HEK293 (cell line): Measurements from ENCODE around the gene WHRN.

Source experiments
- PRDM1 ChIP-seq: fragments of 450-650 bp; formaldehyde crosslinking; IDR thresholded peaks from 2 replicates; pipeline ENCODE4; 2016; ENCODE audit warnings: missing biosample characterization, missing genetic modification characterization
- SALL2 ChIP-seq: fragments of 450-650 bp; formaldehyde crosslinking; IDR thresholded peaks from 2 replicates; pipeline ENCODE4 v1.5.0; 2017; ENCODE audit warnings: missing biosample characterization, mild to moderate bottlenecking, missing genetic modification characterization, borderline replicate concordance
- SCRT2 ChIP-seq: fragments of 450-650 bp; formaldehyde crosslinking; IDR thresholded peaks from 2 replicates; pipeline ENCODE4 v1.5.1; 2016; ENCODE audit warnings: missing biosample characterization, missing genetic modification characterization
- SP2 ChIP-seq: fragments of 450-650 bp; formaldehyde crosslinking; IDR thresholded peaks from 2 replicates; pipeline ENCODE4 v1.5.1; 2016; ENCODE audit warnings: missing biosample characterization, missing genetic modification characterization
- SP3 ChIP-seq: fragments of 450-650 bp; formaldehyde crosslinking; IDR thresholded peaks from 2 replicates; pipeline ENCODE4 v1.5.1; 2016; ENCODE audit warnings: missing biosample characterization, missing genetic modification characterization
- TCF7L2 ChIP-seq: IDR thresholded peaks from 2 replicates; pipeline ENCODE4 v1.6.1; 2011; ENCODE audit warnings: low read depth, mild to moderate bottlenecking, inconsistent platforms, low read length, moderate library complexity, borderline replicate concordance
- ZBTB1 ChIP-seq: fragments of 450-650 bp; formaldehyde crosslinking; IDR thresholded peaks from 2 replicates; pipeline ENCODE4 v1.5.1; 2016; ENCODE audit warnings: missing biosample characterization, missing genetic modification characterization
- ZNF138 ChIP-seq: fragments of 450-650 bp; formaldehyde crosslinking; IDR thresholded peaks from 2 replicates; pipeline ENCODE4 v1.5.1; 2016; ENCODE audit warnings: missing biosample characterization, missing genetic modification characterization, borderline replicate concordance
- ZNF184 ChIP-seq: fragments of 450-650 bp; IDR thresholded peaks from 2 replicates; pipeline ENCODE4 v1.5.1; 2018; ENCODE audit warnings: missing biosample characterization, mild to moderate bottlenecking, missing genetic modification characterization
- ZNF473 ChIP-seq: fragments of 450-650 bp; formaldehyde crosslinking; IDR thresholded peaks from 2 replicates; pipeline ENCODE4 v1.5.1; 2017; ENCODE audit warnings: missing biosample characterization, missing genetic modification characterization
- ZNF501 ChIP-seq: fragments of 450-650 bp; formaldehyde crosslinking; IDR thresholded peaks from 2 replicates; pipeline ENCODE4 v1.5.1; 2016; ENCODE audit warnings: missing biosample characterization, missing genetic modification characterization
- ZNF530 ChIP-seq: fragments of 450-650 bp; formaldehyde crosslinking; IDR thresholded peaks from 2 replicates; pipeline ENCODE4 v1.5.1; 2016; ENCODE audit warnings: low read depth, missing biosample characterization, missing genetic modification characterization
- ZNF561 ChIP-seq: fragments of 450-650 bp; IDR thresholded peaks from 2 replicates; pipeline ENCODE4 v1.5.1; 2018; ENCODE audit warnings: missing biosample characterization, missing genetic modification characterization, borderline replicate concordance
- ZNF600 ChIP-seq: fragments of 450-650 bp; formaldehyde crosslinking; IDR thresholded peaks from 2 replicates; pipeline ENCODE4 v1.5.1; 2016; ENCODE audit warnings: missing biosample characterization, missing genetic modification characterization
- TF ChIP-seq, protein P1 (sequence below): fragments of 450-650 bp; formaldehyde crosslinking; IDR thresholded peaks from 2 replicates; pipeline ENCODE4 v1.5.1; 2016; ENCODE audit warnings: missing biosample characterization, missing genetic modification characterization
- TF ChIP-seq, protein P2 (sequence below): fragments of 450-650 bp; formaldehyde crosslinking; IDR thresholded peaks from 2 replicates; pipeline ENCODE4 v1.5.1; 2017; ENCODE audit warnings: missing biosample characterization, missing genetic modification characterization
- TF ChIP-seq, protein P3 (sequence below): fragments of 450-650 bp; formaldehyde crosslinking; IDR thresholded peaks from 2 replicates; pipeline ENCODE4 v1.5.1; 2016; ENCODE audit warnings: missing biosample characterization, missing genetic modification characterization, borderline replicate concordance
- TF ChIP-seq, protein P4 (sequence below): fragments of 450-650 bp; formaldehyde crosslinking; IDR thresholded peaks from 2 replicates; pipeline ENCODE4 v1.5.1; 2016; ENCODE audit warnings: missing biosample characterization, missing genetic modification characterization
- TF ChIP-seq, protein P5 (sequence below): fragments of 450-650 bp; formaldehyde crosslinking; IDR thresholded peaks from 2 replicates; pipeline ENCODE4 v1.5.1; 2016; ENCODE audit warnings: missing biosample characterization, missing genetic modification characterization
- TF ChIP-seq, protein P6 (sequence below): fragments of 450-650 bp; IDR thresholded peaks from 2 replicates; pipeline ENCODE4 v1.5.1; 2018; ENCODE audit warnings: missing biosample characterization, missing genetic modification characterization
- TF ChIP-seq, protein P7 (sequence below): IDR thresholded peaks from 2 replicates; pipeline ENCODE4 v1.6.1; 2011; ENCODE audit warnings: mild to moderate bottlenecking, low read depth, low read length, borderline replicate concordance
- TF ChIP-seq, protein P8 (sequence below): fragments of 450-650 bp; formaldehyde crosslinking; IDR thresholded peaks from 2 replicates; pipeline ENCODE4 v1.5.1; 2016; ENCODE audit warnings: missing biosample characterization, missing genetic modification characterization

WHRN gene

DNA sequence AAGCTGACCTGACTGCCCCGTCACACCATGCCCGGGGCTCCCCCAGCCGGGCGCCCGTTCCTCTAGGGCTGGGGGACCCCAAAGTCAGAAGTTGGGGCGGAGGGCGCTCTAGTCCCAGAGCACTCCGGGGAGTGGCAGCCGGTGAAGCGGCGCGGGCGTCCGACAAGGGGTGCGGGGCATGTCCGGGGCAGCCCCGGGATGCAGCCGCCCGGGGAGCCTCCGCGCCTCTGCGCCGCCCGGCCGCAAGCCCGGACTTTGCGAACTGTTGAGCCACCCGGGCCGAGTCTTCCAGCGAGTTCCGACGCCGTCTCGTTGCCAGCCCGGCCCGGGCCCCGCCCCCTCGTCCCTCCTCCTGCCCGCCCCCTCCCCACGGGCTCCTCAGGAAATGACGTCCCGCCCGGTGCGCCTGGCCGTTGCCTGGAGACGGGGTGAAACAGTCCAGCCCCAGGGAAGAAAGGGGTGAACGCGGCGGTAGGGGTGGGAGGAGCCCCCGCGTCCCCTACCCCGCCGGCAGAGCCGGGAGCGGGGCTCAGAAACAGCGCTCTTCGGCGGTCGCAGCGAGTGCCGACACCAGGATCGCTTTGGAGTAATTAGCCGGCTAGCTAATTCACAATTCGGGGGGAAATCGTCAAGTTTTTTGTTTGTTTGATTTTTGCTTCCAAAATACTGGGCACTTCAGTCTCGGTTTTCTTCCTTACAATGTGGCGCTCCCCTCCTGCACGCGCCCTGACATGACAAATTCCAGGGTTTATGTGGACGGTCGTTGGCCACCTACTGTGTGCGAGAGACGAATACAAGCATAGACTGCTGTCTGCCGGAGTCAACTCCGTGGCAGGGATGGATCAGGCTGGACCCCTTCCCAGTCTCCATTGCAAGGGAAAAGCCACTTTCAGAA lies at the start of gene WHRN (continued):
- TF ChIP-seq, protein P1, sequence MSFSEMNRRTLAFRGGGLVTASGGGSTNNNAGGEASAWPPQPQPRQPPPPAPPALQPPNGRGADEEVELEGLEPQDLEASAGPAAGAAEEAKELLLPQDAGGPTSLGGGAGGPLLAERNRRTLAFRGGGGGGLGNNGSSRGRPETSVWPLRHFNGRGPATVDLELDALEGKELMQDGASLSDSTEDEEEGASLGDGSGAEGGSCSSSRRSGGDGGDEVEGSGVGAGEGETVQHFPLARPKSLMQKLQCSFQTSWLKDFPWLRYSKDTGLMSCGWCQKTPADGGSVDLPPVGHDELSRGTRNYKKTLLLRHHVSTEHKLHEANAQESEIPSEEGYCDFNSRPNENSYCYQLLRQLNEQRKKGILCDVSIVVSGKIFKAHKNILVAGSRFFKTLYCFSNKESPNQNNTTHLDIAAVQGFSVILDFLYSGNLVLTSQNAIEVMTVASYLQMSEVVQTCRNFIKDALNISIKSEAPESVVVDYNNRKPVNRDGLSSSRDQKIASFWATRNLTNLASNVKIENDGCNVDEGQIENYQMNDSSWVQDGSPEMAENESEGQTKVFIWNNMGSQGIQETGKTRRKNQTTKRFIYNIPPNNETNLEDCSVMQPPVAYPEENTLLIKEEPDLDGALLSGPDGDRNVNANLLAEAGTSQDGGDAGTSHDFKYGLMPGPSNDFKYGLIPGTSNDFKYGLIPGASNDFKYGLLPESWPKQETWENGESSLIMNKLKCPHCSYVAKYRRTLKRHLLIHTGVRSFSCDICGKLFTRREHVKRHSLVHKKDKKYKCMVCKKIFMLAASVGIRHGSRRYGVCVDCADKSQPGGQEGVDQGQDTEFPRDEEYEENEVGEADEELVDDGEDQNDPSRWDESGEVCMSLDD (tag by site-specific recombination), result no peak
- TF ChIP-seq, protein P2, sequence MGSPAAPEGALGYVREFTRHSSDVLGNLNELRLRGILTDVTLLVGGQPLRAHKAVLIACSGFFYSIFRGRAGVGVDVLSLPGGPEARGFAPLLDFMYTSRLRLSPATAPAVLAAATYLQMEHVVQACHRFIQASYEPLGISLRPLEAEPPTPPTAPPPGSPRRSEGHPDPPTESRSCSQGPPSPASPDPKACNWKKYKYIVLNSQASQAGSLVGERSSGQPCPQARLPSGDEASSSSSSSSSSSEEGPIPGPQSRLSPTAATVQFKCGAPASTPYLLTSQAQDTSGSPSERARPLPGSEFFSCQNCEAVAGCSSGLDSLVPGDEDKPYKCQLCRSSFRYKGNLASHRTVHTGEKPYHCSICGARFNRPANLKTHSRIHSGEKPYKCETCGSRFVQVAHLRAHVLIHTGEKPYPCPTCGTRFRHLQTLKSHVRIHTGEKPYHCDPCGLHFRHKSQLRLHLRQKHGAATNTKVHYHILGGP (tag by site-specific recombination), result no peak
- TF ChIP-seq, protein P3, sequence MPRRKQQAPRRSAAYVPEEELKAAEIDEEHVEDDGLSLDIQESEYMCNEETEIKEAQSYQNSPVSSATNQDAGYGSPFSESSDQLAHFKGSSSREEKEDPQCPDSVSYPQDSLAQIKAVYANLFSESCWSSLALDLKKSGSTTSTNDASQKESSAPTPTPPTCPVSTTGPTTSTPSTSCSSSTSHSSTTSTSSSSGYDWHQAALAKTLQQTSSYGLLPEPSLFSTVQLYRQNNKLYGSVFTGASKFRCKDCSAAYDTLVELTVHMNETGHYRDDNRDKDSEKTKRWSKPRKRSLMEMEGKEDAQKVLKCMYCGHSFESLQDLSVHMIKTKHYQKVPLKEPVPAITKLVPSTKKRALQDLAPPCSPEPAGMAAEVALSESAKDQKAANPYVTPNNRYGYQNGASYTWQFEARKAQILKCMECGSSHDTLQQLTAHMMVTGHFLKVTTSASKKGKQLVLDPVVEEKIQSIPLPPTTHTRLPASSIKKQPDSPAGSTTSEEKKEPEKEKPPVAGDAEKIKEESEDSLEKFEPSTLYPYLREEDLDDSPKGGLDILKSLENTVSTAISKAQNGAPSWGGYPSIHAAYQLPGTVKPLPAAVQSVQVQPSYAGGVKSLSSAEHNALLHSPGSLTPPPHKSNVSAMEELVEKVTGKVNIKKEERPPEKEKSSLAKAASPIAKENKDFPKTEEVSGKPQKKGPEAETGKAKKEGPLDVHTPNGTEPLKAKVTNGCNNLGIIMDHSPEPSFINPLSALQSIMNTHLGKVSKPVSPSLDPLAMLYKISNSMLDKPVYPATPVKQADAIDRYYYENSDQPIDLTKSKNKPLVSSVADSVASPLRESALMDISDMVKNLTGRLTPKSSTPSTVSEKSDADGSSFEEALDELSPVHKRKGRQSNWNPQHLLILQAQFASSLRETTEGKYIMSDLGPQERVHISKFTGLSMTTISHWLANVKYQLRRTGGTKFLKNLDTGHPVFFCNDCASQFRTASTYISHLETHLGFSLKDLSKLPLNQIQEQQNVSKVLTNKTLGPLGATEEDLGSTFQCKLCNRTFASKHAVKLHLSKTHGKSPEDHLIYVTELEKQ (tag by site-specific recombination), result no peak
- no peak for TF ChIP-seq ZNF184 (tag by site-specific recombination)
- TF ChIP-seq, protein P4, sequence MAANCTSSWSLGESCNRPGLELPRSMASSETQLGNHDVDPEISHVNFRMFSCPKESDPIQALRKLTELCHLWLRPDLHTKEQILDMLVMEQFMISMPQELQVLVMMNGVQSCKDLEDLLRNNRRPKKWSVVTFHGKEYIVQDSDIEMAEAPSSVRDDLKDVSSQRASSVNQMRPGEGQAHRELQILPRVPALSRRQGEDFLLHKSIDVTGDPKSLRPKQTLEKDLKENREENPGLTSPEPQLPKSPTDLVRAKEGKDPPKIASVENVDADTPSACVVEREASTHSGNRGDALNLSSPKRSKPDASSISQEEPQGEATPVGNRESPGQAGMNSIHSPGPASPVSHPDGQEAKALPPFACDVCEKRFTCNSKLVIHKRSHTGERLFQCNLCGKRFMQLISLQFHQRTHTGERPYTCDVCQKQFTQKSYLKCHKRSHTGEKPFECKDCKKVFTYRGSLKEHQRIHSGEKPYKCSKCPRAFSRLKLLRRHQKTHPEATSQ (tag by site-specific recombination), result no peak
- no peak for TF ChIP-seq ZNF561 (tag by site-specific recombination)
- TF ChIP-seq, protein P5, sequence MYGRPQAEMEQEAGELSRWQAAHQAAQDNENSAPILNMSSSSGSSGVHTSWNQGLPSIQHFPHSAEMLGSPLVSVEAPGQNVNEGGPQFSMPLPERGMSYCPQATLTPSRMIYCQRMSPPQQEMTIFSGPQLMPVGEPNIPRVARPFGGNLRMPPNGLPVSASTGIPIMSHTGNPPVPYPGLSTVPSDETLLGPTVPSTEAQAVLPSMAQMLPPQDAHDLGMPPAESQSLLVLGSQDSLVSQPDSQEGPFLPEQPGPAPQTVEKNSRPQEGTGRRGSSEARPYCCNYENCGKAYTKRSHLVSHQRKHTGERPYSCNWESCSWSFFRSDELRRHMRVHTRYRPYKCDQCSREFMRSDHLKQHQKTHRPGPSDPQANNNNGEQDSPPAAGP (tag by site-specific recombination), result no peak
- TF ChIP-seq, protein P6, sequence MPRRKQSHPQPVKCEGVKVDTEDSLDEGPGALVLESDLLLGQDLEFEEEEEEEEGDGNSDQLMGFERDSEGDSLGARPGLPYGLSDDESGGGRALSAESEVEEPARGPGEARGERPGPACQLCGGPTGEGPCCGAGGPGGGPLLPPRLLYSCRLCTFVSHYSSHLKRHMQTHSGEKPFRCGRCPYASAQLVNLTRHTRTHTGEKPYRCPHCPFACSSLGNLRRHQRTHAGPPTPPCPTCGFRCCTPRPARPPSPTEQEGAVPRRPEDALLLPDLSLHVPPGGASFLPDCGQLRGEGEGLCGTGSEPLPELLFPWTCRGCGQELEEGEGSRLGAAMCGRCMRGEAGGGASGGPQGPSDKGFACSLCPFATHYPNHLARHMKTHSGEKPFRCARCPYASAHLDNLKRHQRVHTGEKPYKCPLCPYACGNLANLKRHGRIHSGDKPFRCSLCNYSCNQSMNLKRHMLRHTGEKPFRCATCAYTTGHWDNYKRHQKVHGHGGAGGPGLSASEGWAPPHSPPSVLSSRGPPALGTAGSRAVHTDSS (tag by site-specific recombination), result no peak
- TF ChIP-seq SALL2 (tag by site-specific recombination), result no peak
- TF ChIP-seq, protein P7, sequence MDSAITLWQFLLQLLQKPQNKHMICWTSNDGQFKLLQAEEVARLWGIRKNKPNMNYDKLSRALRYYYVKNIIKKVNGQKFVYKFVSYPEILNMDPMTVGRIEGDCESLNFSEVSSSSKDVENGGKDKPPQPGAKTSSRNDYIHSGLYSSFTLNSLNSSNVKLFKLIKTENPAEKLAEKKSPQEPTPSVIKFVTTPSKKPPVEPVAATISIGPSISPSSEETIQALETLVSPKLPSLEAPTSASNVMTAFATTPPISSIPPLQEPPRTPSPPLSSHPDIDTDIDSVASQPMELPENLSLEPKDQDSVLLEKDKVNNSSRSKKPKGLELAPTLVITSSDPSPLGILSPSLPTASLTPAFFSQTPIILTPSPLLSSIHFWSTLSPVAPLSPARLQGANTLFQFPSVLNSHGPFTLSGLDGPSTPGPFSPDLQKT, result no peak
- TF ChIP-seq ZNF600, result no peak
- TF ChIP-seq ZNF473 (tag by site-specific recombination), result no peak
- 0 out of 2 replicates have a peak, but pooled peaks have one; percentile 46 for TF ChIP-seq SCRT2 (tag by site-specific recombination)
- peak; percentile 63 for TF ChIP-seq SP3
- no peak for TF ChIP-seq ZNF530 (tag by site-specific recombination)
- TF ChIP-seq ZNF501, result no peak
- no peak for TF ChIP-seq ZBTB1
- TF ChIP-seq, protein P8, sequence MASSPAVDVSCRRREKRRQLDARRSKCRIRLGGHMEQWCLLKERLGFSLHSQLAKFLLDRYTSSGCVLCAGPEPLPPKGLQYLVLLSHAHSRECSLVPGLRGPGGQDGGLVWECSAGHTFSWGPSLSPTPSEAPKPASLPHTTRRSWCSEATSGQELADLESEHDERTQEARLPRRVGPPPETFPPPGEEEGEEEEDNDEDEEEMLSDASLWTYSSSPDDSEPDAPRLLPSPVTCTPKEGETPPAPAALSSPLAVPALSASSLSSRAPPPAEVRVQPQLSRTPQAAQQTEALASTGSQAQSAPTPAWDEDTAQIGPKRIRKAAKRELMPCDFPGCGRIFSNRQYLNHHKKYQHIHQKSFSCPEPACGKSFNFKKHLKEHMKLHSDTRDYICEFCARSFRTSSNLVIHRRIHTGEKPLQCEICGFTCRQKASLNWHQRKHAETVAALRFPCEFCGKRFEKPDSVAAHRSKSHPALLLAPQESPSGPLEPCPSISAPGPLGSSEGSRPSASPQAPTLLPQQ (tag by site-specific recombination), result no peak
- TF ChIP-seq SP2 (tag by site-specific recombination), result peak; percentile 72
- TF ChIP-seq PRDM1 (tag by site-specific recombination), result no peak
- TF ChIP-seq TCF7L2, result no peak
- TF ChIP-seq ZNF138 (tag by site-specific recombination), result no peak
